Neural cell (in vitro differentiated cells): ENCODE measurements around the gene FBXO9. TPM values are rescaled to one million over a fixed set of nuclear protein-coding genes. Genes with fewer than 3 reads are reported as not detected.

Experiments used
- H2AFZ ChIP-seq: fragments of 200-600, 300-800 bp; sonication (generic), shearing (Covaris generic); 2 replicates; pipeline ENCODE4 v1.6.0; 2014; ENCODE audit warnings: low read depth, mild to moderate bottlenecking, antibody characterized with exemption, low read length, moderate library complexity
- H3F3A ChIP-seq: fragments of 200-600 bp; shearing (Covaris generic); 2 replicates; pipeline ENCODE4 v1.6.1; 2016; ENCODE audit warnings: mild to moderate bottlenecking, moderate library complexity, mixed read lengths, antibody characterized with exemption, low read length; ENCODE audit not compliant: insufficient read depth, poor library complexity, severe bottlenecking
- H3K27ac ChIP-seq: fragments of 200-600, 300-800 bp; sonication (generic), shearing (Covaris generic); 2 replicates; pipeline ENCODE4 v1.5.1; 2014; ENCODE audit warnings: mild to moderate bottlenecking, low read length, moderate library complexity
- H3K27me3 ChIP-seq: fragments of 300-800, 200-600 bp; sonication (generic), shearing (Covaris generic); 2 replicates; pipeline ENCODE4 v1.6.0; 2014; ENCODE audit warnings: mild to moderate bottlenecking, low read depth, low read length, moderate library complexity; ENCODE audit not compliant: insufficient read depth
- H3K36me3 ChIP-seq: fragments of 300-800, 200-600 bp; sonication (generic), shearing (Covaris generic); 2 replicates; pipeline ENCODE4 v1.5.1; 2014; ENCODE audit warnings: mild to moderate bottlenecking, antibody characterized with exemption, low read length, moderate library complexity; ENCODE audit not compliant: insufficient read depth
- H3K4me2 ChIP-seq: fragments of 300-800, 200-600 bp; sonication (generic), shearing (Covaris generic); 2 replicates; pipeline ENCODE4 v1.6.0; 2014; ENCODE audit warnings: mild to moderate bottlenecking, low read length
- H3K4me3 ChIP-seq: fragments of 300-800, 200-600 bp; sonication (generic), shearing (Covaris generic); 2 replicates; pipeline ENCODE4 v1.5.1; 2014; ENCODE audit warnings: mild to moderate bottlenecking, low read length, moderate library complexity
- H3K79me2 ChIP-seq: fragments of 200-600 bp; shearing (Covaris generic); replicated peaks from 2 replicates; pipeline ENCODE4 v1.6.0; 2014; ENCODE audit warnings: mild to moderate bottlenecking, low read length, moderate library complexity; ENCODE audit not compliant: insufficient read depth
- H3K9ac ChIP-seq: fragments of 300-800, 200-600 bp; sonication (generic), shearing (Covaris generic); 2 replicates; pipeline ENCODE4 v1.6.1; 2016; ENCODE audit warnings: mild to moderate bottlenecking, low read length, mixed read lengths
- H3K9me2 ChIP-seq: fragments of 200-600 bp; shearing (Covaris generic); 2 replicates; pipeline ENCODE4 v1.6.1; 2016; ENCODE audit warnings: mild to moderate bottlenecking, low read length, mixed read lengths; ENCODE audit not compliant: insufficient read depth
- H3K9me3 ChIP-seq: fragments of 200-600, 300-800 bp; sonication (generic), shearing (Covaris generic); 2 replicates; pipeline ENCODE4 v1.6.1; 2016; ENCODE audit warnings: mild to moderate bottlenecking, mixed run types, low read length, moderate library complexity, mixed read lengths
- H4K20me1 ChIP-seq: fragments of 200-600 bp; shearing (Covaris generic); 2 replicates; pipeline ENCODE4 v1.6.1; 2016; ENCODE audit warnings: mild to moderate bottlenecking, mixed run types; ENCODE audit not compliant: insufficient read depth
- EP300 ChIP-seq: fragments of 450-650 bp; conservative IDR thresholded peaks from 2 replicates; pipeline ENCODE4 v1.6.1; 2014; ENCODE audit warnings: antibody characterized with exemption, mild to moderate bottlenecking, moderate library complexity; ENCODE audit not compliant: poor library complexity, severe bottlenecking
- EZH2 ChIP-seq: fragments of 200-600, 300-800 bp; shearing (Covaris generic), sonication (generic); IDR thresholded peaks from 2 replicates; pipeline ENCODE4 v1.6.1; 2014; ENCODE audit warnings: antibody characterized with exemption, low read length, borderline replicate concordance, mild to moderate bottlenecking; ENCODE audit not compliant: insufficient read depth, poor library complexity, severe bottlenecking
- MXI1 ChIP-seq: fragments of 450-650 bp; conservative IDR thresholded peaks from 2 replicates; pipeline ENCODE4 v1.6.1; 2014; ENCODE audit warnings: antibody characterized with exemption, mild to moderate bottlenecking; ENCODE audit not compliant: poor library complexity, severe bottlenecking
- POLR2AphosphoS5 ChIP-seq: IDR thresholded peaks from 2 replicates; pipeline ENCODE4 v1.6.1; 2012
- RAD21 ChIP-seq: fragments of 450-650 bp; conservative IDR thresholded peaks from 2 replicates; pipeline ENCODE4 v1.6.1; 2014; ENCODE audit warnings: antibody characterized with exemption, mild to moderate bottlenecking, moderate library complexity
- SMC3 ChIP-seq: fragments of 450-650 bp; conservative IDR thresholded peaks from 2 replicates; pipeline ENCODE4 v1.6.1; 2014; ENCODE audit warnings: antibody characterized with exemption, mild to moderate bottlenecking, moderate library complexity; ENCODE audit not compliant: poor library complexity
- TAF1 ChIP-seq: IDR thresholded peaks from 2 replicates; pipeline ENCODE4 v1.6.1; 2012; ENCODE audit warnings: low read depth
- polyA plus RNA-seq: library from polyadenylated mRNA; depleted of rRNA; stranded (reverse); fragments of >200 nt; gene quantifications from 2 replicates; pipeline ENCODE4 v1.2.3, GENCODE V29; 2014
- TF ChIP-seq, protein P1 (sequence below): IDR thresholded peaks from 2 replicates; pipeline ENCODE4 v1.6.1; 2012; ENCODE audit warnings: borderline replicate concordance
- TF ChIP-seq, protein P2 (sequence below): fragments of 450-650 bp; IDR thresholded peaks from 2 replicates; pipeline ENCODE4 v1.5.1; 2014; ENCODE audit warnings: antibody characterized with exemption, mild to moderate bottlenecking, moderate library complexity; ENCODE audit not compliant: poor library complexity, severe bottlenecking

FBXO9 gene
- polyA plus RNA-seq, 1 donor from 2014 or later: 92.2 TPM

DNA sequence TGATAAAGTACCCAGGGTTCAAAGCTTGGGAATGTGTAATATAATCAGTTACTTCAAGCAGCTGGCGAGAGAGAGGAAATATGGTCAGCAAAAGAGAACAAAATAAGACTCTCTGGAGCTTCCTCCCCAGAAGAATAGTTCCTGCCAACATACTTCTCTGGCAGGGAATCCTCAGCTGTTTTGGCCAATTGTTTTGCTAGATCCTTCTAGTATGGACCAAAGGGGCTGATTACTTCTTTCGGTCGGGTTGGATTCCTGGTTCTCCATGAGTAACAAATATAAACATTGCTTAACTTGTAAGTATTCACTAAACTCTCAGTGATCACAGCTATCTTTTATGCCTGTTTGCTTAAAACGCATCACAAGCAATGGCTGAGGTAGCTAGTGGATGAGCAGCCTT, 31.4 kb upstream of the FBXO9 start:
- Histone ChIP-seq H3K36me3 (peaks cover 18% of the 10 kb centered on the region), H3K9ac (no peak overlapping the region), H3F3A (no peaks in the 10 kb centered on the region), H4K20me1 (no peaks in the 10 kb centered on the region), H3K9me2 (no peaks in the 10 kb centered on the region), H3K4me2 (no peak overlapping the region), H3K9me3 (no peaks in the 10 kb centered on the region), H3K79me2 (no peaks in the 10 kb centered on the region), H2AFZ (no peak overlapping the region), H3K27ac (no peak overlapping the region), H3K4me3 (no peak overlapping the region), H3K27me3 (no peaks in the 10 kb centered on the region)
- TF ChIP-seq POLR2AphosphoS5 (no peak), SMC3 (no peak), EZH2 (no peak), EP300 (no peak), TAF1 (no peak), MXI1 (no peak), RAD21 (no peak)
- TF ChIP-seq, protein P1, sequence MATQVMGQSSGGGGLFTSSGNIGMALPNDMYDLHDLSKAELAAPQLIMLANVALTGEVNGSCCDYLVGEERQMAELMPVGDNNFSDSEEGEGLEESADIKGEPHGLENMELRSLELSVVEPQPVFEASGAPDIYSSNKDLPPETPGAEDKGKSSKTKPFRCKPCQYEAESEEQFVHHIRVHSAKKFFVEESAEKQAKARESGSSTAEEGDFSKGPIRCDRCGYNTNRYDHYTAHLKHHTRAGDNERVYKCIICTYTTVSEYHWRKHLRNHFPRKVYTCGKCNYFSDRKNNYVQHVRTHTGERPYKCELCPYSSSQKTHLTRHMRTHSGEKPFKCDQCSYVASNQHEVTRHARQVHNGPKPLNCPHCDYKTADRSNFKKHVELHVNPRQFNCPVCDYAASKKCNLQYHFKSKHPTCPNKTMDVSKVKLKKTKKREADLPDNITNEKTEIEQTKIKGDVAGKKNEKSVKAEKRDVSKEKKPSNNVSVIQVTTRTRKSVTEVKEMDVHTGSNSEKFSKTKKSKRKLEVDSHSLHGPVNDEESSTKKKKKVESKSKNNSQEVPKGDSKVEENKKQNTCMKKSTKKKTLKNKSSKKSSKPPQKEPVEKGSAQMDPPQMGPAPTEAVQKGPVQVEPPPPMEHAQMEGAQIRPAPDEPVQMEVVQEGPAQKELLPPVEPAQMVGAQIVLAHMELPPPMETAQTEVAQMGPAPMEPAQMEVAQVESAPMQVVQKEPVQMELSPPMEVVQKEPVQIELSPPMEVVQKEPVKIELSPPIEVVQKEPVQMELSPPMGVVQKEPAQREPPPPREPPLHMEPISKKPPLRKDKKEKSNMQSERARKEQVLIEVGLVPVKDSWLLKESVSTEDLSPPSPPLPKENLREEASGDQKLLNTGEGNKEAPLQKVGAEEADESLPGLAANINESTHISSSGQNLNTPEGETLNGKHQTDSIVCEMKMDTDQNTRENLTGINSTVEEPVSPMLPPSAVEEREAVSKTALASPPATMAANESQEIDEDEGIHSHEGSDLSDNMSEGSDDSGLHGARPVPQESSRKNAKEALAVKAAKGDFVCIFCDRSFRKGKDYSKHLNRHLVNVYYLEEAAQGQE: no peak
- TF ChIP-seq, protein P2, sequence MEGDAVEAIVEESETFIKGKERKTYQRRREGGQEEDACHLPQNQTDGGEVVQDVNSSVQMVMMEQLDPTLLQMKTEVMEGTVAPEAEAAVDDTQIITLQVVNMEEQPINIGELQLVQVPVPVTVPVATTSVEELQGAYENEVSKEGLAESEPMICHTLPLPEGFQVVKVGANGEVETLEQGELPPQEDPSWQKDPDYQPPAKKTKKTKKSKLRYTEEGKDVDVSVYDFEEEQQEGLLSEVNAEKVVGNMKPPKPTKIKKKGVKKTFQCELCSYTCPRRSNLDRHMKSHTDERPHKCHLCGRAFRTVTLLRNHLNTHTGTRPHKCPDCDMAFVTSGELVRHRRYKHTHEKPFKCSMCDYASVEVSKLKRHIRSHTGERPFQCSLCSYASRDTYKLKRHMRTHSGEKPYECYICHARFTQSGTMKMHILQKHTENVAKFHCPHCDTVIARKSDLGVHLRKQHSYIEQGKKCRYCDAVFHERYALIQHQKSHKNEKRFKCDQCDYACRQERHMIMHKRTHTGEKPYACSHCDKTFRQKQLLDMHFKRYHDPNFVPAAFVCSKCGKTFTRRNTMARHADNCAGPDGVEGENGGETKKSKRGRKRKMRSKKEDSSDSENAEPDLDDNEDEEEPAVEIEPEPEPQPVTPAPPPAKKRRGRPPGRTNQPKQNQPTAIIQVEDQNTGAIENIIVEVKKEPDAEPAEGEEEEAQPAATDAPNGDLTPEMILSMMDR: no peak

DNA sequence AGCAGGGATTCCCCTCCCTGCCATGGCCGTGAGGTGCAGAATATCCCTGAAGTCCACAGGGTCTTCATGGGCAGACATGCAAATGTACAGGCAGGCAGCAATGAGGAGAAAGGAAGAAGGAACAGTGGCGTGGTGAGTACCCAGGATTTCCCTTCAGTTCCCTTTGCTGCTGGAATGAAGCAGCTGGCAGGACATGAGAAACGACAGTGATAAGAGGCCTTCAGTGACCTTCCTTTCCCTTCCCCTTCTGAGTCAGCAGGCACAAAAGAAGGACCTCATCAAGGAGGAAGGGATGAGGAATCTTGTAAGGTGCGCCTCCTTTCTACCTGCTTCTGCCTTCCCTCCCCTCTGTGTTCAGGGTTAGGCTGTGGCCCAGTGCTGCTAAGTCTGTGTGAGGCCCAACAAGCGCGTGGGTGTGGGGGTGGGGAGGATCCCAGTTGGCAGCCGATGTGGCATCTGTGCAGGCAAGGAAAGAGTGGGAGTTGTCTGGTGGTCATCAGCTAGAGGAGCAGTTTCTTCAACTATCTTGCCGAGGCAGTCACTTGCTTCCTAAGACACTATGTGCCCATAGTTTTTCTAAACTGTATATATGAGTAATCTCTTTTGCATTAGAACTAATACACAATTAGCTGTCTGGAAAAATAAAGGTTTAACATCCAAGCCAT, 29.5 kb upstream of the FBXO9 start:
- H3K79me2 ChIP-seq: no peaks in the 10 kb centered on the region
- peaks cover 24% of the 10 kb centered on the region for H3K36me3 ChIP-seq
- no peak for TF ChIP-seq RAD21
- TF ChIP-seq MXI1: no peak
- TF ChIP-seq EP300: no peak
- TF ChIP-seq POLR2AphosphoS5: no peak
- TF ChIP-seq EZH2: no peak
- TF ChIP-seq, protein P2: no peak
- TF ChIP-seq, protein P1: no peak
- no peak for TF ChIP-seq SMC3
- no peak for TF ChIP-seq TAF1
- H3F3A ChIP-seq: no peaks in the 10 kb centered on the region
- H3K27me3 ChIP-seq: no peaks in the 10 kb centered on the region
- H2AFZ ChIP-seq: no peak overlapping the region
- no peak overlapping the region for H3K4me3 ChIP-seq
- H3K9ac ChIP-seq: no peak overlapping the region
- no peaks in the 10 kb centered on the region for H3K9me3 ChIP-seq
- no peak overlapping the region for H3K27ac ChIP-seq
- H4K20me1 ChIP-seq: no peaks in the 10 kb centered on the region
- H3K9me2 ChIP-seq: no peaks in the 10 kb centered on the region
- H3K4me2 ChIP-seq: no peak overlapping the region
